ENCODE data around the gene GRID2. TPM values are rescaled to one million over a fixed set of nuclear protein-coding genes. Genes with fewer than 3 reads are reported as not detected.

Gene GRID2
- polyA plus RNA-seq, 4 donors, result 3.0 to 6.6 (median 4.8) TPM

GRCh38 chr4:92519727-92520126 is 216.0 kb downstream of the GRID2 start:
- no peak for DNase-seq (ENCODE audit: low read depth in 4 of 4, low spot score in 2 of 4)

GRCh38 chr4:92520563-92520962 is 216.8 kb downstream of the GRID2 start:
- no peak for DNase-seq (ENCODE audit: low read depth in 4 of 4, low spot score in 2 of 4)

- DNase-seq (ENCODE audit: low read depth in 4 of 4, low spot score in 2 of 4), result no peak
Measured at GRCh38 chr4:92521941-92522340, 218.2 kb downstream of the GRID2 start.

- DNase-seq (ENCODE audit: low read depth in 4 of 4, low spot score in 2 of 4), result no peak
Measured at GRCh38 chr4:92522356-92522755, 218.6 kb downstream of the GRID2 start.

GRCh38 chr4:92524131-92524530 is 220.4 kb downstream of the GRID2 start:
- no peak for DNase-seq (ENCODE audit: low read depth in 4 of 4, low spot score in 2 of 4)

- DNase-seq (ENCODE audit: low read depth in 4 of 4, low spot score in 2 of 4), result no peak
Measured at GRCh38 chr4:92528541-92528940, 224.8 kb downstream of the GRID2 start.

- DNase-seq (ENCODE audit: low read depth in 4 of 4, low spot score in 2 of 4), result no peak
Measured at GRCh38 chr4:92529510-92529909, 225.7 kb downstream of the GRID2 start.

- no peak for DNase-seq (ENCODE audit: low read depth in 4 of 4, low spot score in 2 of 4)
Measured at GRCh38 chr4:92535599-92535998, 231.8 kb downstream of the GRID2 start.

- DNase-seq (ENCODE audit: low read depth in 4 of 4, low spot score in 2 of 4), result no peak
Measured at GRCh38 chr4:92551616-92552015, 247.8 kb downstream of the GRID2 start.

GRCh38 chr4:92566269-92566668 is 262.5 kb downstream of the GRID2 start:
- DNase-seq (ENCODE audit: low read depth in 4 of 4, low spot score in 2 of 4), result no peak

GRCh38 chr4:92580816-92581215 is 277.1 kb downstream of the GRID2 start:
- no peak for DNase-seq (ENCODE audit: low read depth in 4 of 4, low spot score in 2 of 4)

GRCh38 chr4:92599044-92599443 is 295.3 kb downstream of the GRID2 start:
- no peak for DNase-seq (ENCODE audit: low read depth in 4 of 4, low spot score in 2 of 4)

- DNase-seq (ENCODE audit: low read depth in 4 of 4, low spot score in 2 of 4), result no peak
Measured at GRCh38 chr4:92600638-92601037, 296.9 kb downstream of the GRID2 start.

- no peak for DNase-seq (ENCODE audit: low read depth in 4 of 4, low spot score in 2 of 4)
Measured at GRCh38 chr4:92606227-92606626, 302.5 kb downstream of the GRID2 start.

GRCh38 chr4:92615049-92615448 is 311.3 kb downstream of the GRID2 start:
- DNase-seq (ENCODE audit: low read depth in 4 of 4, low spot score in 2 of 4), result no peak

GRCh38 chr4:92618968-92619367 is 315.2 kb downstream of the GRID2 start:
- no peak for DNase-seq (ENCODE audit: low read depth in 4 of 4, low spot score in 2 of 4)

GRCh38 chr4:92629302-92629701 is 325.5 kb downstream of the GRID2 start:
- DNase-seq (ENCODE audit: low read depth in 4 of 4, low spot score in 2 of 4), result no peak

GRCh38 chr4:92634882-92635281 is 331.1 kb downstream of the GRID2 start:
- no peak for DNase-seq (ENCODE audit: low read depth in 4 of 4, low spot score in 2 of 4)

GRCh38 chr4:92636038-92636806 is 332.5 kb downstream of the GRID2 start:
- DNase-seq (ENCODE audit: low read depth in 4 of 4, low spot score in 2 of 4), result no peak

GRCh38 chr4:92641409-92641808 is 337.6 kb downstream of the GRID2 start:
- no peak for DNase-seq (ENCODE audit: low read depth in 4 of 4, low spot score in 2 of 4)

- DNase-seq (ENCODE audit: low read depth in 4 of 4, low spot score in 2 of 4), result no peak
Measured at GRCh38 chr4:92646826-92647225, 343.1 kb downstream of the GRID2 start.

GRCh38 chr4:92651536-92651935 is 347.8 kb downstream of the GRID2 start:
- DNase-seq (ENCODE audit: low read depth in 4 of 4, low spot score in 2 of 4), result no peak

GRCh38 chr4:92654084-92654483 is 350.3 kb downstream of the GRID2 start:
- DNase-seq (ENCODE audit: low read depth in 4 of 4, low spot score in 2 of 4), result no peak

Measured in left renal cortex interstitium (tissue), 4 donors.